ENCODE data around the gene TRIM65.
"Not testable (repeated sequence)": the region's sequence is repeated elsewhere in the genome, so short reads cannot be mapped to it uniquely, and the experiment has no call there.

The TRIM65 gene

DNA sequence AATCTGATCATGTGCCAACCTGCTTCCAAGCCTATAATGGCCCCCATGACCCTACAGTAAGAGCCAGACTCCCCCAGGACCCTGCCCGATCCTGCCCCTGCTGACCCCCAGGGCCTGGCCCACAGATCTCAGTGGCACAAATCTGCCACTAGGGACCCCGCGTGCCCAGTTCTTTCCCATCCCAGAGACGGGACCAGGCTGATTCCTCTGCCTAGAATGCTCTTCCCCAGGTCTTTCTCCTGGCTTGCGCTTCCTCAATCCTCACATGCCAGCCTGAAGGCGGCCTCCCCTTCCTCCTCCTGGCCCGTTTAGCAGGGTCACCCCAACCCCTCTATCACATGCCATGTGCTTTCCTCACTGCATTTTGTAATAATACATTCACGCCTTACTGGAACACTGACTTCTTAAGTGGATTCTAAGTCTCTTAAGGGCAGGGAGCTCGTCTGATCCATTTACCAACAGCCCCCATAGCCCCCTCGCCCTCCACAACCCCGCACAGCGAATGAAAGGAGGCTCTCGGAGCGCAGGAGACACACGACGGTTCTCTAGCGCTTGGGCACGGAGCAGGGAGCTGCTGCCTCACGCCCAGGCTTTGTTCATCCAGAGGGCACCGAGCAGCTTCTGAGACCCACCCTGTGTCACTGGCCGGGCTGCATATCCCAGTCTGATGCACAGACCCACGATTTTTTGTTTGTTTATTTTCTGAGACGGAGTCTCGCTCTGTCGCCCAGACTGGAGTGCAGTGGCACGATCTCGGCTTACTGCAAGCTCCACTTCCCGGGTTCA is 1.2 kb downstream of the TRIM65 start:
- no peak for DNase-seq

DNA sequence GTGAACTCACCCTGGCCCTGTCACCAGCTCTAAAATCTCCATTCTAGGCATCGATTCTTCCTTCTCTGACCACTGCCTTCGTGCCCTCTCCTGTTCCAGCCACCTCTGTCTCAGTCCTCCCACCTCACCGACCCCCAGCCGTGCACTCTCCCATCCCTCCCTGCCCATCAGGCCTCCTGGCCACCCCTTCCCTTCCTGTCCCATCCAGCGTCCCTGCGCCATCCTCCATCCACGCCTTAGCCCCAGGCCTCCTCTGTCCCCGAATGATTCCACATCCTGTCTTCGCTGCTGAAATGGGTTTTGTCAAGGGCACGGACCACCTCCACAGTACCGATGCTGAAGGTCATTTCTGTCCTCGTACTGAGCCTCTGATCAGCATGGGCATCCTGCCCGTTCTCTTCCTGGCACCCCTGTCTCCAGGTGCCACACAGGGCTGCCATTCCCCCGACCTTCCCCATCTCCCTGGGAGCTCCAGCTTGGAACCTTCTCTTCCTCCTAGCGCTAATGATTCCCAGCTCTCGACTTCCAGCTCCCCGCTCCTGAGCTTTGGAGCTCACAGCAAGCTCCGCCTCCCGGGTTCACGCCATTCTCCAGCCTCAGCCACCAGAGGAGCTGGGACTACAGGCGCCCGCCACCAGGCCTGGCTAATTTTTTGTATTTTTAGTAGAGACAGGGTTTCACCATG is 2.6 kb downstream of the TRIM65 start:
- no peak for DNase-seq

DNA sequence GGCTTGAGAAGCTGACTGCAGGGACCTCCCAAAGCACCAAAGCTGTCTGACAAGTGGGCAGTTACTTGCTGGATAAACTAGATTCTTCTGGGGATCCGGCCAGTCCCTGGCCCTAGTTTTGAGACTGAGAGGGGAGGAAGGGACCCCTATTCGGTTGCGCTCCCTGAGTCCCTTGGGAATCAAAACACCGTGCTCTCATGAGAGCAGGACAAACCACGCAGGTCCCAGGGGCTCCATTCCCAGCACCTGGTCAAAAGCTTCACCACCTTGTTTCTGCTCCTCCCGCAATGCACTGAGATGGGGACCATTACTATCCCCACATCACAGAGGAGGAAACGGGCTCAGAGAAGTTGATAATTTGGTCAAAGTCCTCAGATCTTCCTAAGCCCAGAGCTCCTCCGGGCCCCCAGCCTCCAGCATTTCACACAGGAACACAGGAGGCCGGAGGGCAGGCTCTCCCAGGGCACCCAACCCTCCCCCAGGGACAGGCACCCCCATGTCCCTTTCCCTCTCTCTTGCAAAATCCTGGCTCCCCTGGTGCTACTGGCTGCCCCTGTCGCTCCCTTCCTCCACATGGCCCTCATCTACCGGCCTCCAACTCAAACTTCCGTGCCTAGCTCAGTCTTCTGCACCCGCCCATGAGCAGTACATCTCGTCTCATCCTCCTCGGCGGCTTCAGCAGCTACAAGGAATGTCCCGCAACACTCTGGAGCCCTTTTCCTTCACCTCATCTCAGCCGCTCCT is 3.3 kb downstream of the TRIM65 start:
- no peak for DNase-seq

DNA sequence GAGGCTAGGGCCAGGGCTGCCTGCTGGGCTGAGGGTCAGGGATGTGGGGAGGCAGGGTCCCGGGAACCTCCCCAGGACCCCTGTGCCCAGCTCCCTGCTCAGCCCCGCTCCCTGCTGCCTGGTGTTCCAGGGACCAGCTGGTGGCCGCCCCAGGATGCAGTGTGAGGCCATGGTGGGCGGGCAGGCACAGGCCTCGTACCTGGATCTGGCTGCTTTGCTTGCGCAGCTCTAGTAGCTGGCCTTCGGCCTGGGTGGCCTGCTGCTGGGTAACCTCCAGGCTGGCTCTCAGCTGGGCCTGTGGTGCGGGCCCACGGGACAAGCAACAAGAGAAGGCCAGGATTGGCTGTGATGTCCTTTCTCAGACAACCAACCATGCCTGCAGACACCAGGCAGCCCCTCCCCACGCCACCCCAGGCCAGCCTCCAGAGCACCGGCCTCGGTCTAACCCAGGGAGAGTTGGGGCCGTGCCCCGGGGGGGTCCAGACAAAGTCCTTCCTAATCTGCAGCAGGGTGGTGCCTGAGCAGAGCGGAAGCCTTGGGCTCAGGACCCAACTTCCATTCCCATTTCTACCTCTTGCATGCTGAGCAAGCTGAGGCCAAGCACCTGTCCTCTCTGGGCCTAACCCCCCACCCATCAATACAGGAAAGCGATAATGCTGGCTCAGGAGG is 4.1 kb downstream of the TRIM65 start:
- DNase-seq: no peak

DNA sequence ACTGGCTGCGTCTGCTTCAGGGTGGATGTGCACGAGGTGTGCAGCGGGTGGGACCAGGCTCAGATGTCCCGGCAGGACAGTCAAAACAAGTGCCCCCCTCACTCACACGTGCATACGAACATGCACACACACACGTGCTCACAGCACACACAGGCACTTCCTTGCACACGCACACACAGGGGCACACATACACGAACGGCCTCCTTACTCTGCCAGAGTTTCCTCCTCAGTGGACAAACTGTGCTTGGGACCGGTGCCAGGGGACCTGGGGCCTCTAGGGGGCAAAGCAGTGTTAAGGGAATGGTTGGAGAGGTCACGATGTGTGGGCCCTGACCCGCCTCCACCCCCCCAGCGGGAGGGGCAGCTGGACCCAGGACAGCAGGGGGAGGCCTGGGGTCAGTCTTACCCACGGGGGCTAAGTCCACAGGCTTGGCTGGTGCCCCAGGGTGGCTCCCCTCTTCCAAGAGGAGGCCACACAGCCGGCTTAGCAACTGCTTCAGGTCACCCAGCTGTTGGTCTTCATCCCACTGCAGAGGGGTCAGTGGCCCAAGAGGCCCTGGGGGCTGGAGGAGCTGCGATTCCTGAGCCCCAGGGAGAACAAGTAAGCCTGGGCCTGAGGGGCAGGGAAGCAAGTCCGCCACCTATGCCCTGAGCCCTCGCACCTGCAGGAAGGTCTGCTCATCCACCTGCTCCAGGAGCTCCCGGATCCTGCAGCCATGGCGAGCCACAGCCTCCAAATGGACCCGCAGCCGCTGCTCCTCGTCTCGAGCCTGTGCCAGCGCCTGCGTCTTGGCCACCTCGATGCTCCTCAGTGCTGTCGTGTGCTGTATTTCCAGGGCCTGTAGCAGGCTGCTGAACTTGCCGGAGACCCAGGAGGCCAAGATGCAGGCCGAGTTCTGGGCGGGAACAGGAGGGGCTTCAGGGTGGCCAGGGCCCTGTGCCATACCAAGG is 4.9 kb downstream of the TRIM65 start:
- no peak for DNase-seq

DNA sequence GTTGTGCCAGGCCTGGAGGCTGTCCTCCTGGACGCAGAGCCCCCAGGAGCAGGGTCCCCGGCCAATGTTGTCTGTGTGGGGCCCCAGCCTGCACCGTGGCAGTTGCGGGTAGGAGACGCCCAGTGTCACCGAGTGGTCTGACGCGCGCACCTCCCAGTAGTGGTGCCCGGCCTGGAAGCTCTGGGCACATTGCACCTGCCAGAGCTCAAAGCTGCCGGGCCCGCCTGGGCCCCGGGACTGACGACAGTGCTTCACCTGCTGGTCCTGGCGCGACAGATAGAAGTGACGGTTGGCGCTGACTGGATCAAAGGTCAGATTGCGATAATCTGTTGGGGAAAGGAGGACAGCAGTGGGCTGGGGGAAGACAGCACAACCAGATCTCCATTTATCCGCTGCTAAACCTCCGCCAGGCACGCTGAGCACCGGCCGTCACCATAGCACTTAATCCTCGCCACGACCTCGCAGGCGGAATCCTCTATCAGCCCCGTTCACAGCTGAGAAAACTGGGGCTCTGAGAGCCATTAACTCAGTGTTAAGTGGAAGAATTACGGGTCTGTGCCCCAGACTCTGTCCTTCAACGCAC is 5.6 kb downstream of the TRIM65 start:
- no peak for DNase-seq

DNA sequence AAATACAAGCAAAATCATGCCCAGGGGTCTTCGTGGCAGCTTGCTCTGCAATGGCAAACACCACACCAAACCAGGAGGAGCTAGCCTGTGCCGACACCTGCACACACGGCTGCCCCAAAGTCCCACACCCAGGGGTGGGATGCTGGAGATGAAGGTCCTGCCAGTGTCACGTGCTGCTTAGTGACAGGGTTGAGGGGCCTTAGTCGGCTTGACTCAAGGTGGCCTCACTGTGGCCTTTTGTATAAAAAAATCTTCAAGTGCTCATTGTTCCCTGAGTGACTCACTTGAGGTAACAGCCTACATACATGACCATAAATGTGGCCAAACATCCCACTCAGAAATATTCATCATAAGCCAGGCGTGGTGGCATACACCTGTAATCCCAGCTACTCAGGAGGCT is 7.3 kb downstream of the TRIM65 start:
- no peak for DNase-seq

GRCh38 chr17:75888484-75888883 is 8.3 kb downstream of the TRIM65 start:
- DNase-seq: no peak

DNA sequence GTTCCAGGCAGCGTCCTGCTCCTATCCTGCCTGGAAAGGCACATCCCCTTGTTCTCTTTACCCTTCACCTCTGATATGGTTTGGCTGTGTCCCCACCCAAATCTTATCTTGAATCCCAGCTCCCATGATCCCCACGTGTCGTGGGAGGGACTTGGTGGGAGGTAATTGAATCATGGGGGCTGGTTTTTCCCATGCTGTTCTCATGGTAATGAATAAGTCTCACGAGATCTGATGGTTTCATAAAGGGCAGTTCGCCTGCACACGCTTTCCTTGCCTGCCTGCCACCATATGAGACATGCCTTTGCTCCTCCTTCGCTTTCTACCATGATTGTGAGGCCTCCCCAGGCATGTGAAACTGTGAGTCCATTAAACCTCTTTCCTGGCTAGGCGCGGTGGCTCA is 10.9 kb downstream of the TRIM65 start:
- not testable (repeated sequence) for DNase-seq

DNA sequence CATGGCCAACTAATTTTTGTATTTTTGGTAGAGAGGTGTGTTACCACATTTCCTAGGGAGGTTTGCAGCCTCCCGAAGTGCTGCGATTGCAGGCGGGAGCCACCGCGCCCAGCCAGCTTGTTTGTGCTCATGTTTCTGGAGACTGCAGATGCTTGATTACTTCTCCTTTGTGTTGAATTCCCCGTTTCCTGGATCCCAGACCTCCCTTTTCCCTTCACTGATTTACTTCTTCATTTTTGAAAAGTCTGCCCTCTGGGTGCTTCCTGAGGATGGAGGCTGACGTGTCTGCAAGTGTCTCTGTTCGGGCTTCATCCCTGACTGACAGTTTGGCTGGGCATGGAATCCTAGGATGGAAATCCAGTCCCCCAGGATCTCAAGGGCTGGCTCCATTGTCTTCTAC is 11.3 kb downstream of the TRIM65 start:
- DNase-seq: no peak

DNA sequence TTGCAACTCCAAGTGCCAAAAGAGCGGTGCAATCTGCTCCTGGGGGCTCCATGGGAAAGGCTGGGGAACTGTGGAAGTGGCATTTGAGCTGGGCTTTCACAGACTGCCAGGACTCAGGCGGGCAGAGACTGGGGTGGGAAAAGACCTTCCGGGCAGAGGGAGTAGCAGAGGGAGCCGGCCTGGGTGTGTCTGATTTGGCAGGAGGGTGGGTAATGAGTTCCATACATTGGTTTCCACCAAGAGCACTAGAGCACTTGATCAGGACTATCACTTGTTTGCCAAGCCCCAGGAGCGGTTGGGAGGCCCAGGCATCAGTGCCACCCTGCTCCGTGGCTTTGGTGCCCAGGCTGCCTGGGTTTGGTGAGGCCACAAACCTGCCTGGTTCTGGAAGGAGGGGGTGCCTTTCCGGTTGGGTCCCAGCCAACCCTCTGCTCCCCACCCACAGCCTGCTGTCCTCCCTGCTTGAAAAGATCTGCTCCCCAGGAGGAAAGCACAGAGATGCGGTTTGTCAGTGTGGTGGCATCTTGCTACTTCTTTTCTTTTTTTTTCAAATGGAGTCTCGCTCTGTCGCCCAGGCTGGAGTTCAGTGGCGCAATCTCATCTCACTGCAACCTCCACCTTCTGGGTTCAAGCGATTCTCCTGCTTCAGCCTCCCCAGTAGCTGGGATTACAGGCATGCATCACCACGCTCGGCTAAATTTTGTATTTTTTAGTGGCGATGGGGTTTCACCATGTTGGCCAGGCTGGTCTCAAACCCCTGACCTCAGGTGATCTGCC is 14.9 kb downstream of the TRIM65 start:
- peak in 1 of 2 donors; percentile 34 for DNase-seq

- no peak for DNase-seq
Observed at GRCh38 chr17:75880266-75880665, 16.5 kb downstream of the TRIM65 start.

DNA sequence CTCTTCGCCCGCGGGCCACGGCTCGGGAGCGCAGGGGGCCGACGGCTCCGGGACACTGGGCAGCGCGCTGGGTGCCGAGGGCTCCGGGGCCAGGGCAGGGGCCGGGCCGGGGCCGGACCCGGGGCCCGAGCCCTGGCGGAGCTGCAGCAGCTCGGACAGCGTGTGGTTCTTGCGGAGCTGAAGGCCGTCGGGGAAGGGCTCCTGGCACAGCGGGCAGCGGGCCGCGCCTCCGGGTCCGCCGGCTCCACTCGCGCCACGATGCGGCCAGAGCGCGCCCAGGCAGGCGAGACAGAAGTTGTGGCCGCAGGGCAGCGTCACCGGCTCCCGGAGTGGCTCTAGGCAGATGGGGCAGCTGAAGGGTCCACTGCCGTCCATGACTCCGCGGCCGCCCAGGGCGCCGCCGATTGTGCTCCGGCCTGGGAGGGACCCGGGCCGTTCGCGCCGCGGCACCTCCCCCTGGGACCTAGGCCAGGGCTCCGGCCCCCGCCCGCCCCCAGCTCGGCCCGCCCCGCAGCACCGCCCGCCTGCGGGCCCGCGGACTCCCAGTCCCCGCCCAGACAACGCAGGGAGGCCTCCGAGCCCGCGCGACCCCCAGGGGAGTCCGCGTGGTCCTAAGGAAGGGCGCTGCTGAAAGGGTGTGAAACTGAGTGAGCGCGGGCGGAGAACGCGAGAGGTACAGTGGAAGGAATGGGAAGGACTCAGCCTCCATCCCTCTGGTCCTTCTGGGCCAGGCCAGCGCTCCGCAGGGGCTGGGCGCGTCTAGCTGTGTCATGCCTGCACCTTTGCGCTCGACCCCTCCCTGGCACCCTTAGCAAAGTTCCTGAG is 18.4 kb downstream of the TRIM65 start, which contains the start of gene TRIM47:
Gene TRIM47, minus strand, starts transcription at position 408 of the 825 bp plus-strand sequence. Its CDS starts 33 bp downstream, at position 375.
- no peak for DNase-seq

DNA sequence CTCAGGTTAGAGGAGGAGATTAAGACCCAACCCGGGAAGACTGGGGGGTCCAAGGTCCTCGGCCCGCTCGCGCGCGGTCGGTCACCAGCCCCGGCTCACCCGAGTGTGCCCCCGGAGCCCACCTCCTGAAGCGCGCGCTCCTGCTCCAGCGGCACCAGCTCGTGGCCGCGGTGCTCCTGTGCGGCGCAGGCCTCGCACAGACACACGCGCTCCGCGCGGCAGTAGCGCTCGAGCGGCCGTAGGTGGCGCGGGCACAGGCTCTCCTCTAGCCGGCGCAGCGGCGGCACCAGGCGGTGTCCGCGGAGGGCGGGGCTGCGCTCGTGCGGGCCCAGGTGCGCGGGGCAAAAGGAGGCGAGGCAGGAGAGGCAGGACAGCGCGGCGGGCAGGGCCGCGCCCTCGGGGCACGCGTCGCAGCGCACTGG is 19.0 kb downstream of the TRIM65 start:
- DNase-seq: peak; percentile 72 to 74

DNA sequence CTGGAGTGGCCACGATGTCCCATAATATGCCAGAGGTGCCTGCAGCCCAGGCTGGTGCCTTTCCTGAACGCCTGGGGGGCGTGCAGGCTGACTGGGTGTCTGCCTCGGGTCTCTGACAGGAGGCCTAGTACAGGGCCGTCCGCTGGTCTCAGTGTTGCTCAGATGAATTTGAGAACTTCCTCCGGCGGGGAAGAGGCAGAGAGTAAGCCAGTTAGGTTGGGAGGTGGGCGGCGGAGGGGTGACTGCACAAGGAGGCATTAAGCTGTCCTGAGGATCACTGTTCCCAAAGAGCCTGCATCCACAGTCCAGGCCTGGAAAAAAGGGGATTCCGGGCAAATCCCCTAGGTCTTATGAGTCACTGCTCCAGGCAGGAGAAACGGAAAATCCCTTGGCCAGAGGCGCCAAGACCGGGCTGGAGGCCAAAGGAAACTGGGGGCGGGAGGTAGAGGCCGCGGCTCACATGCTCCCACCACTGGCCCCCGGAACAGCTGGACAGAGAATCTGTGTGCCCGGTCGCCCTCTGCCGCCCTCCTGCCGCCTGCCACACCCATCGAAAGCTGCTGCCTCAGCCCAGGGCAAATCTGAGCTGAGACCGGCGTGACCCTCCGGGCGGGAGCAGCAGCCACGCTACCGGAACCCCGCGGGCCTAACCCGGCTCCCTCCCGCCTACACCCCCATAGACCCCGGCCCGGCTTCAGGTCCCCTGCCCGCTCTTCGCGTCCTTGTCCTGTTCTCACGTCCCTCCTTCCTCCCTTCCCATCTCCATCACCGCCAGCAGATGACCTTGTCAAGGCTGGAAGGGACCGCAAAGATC is 19.6 kb downstream of the TRIM65 start:
- DNase-seq: no peak

- peak; percentile 69 to 78 for DNase-seq
Observed at GRCh38 chr17:75876190-75876937, 20.4 kb downstream of the TRIM65 start.

GRCh38 chr17:75875940-75876189 is 20.9 kb downstream of the TRIM65 start:
- DNase-seq: no peak
